ENCODE data around the gene VPS13D.

The VPS13D gene

DNA sequence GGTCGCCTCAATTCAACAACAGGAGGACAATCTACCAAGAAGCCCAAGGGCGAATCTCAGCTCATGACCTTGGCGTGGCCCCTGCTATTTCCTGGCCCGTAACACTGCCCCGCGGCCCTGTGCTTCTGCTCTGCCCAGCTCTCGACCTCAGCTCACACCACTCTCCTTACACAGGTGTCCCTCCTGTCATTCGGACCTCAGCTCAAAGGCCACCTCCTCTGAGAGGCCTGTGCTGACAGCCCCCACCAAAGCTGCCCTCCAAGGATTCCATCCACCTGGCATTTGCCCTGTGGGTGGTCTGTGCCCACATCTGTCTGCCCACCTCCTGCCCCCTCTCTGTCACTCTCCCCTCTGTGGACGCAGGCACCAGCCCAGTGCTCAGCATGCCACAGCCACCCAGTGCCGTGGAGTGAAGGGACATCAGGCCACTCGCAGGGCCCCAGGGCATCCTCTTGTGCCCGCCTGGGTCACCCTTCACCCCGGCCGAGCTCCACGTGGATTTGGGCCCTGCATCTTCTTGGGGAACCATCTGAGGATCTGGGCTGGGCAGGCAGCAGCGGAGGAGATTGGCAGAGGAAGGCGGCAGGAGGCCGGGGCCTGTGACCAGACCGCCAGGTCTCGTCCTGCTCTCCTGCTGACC, 317.9 kb downstream of the VPS13D start:
- DNase-seq = no peak

DNA sequence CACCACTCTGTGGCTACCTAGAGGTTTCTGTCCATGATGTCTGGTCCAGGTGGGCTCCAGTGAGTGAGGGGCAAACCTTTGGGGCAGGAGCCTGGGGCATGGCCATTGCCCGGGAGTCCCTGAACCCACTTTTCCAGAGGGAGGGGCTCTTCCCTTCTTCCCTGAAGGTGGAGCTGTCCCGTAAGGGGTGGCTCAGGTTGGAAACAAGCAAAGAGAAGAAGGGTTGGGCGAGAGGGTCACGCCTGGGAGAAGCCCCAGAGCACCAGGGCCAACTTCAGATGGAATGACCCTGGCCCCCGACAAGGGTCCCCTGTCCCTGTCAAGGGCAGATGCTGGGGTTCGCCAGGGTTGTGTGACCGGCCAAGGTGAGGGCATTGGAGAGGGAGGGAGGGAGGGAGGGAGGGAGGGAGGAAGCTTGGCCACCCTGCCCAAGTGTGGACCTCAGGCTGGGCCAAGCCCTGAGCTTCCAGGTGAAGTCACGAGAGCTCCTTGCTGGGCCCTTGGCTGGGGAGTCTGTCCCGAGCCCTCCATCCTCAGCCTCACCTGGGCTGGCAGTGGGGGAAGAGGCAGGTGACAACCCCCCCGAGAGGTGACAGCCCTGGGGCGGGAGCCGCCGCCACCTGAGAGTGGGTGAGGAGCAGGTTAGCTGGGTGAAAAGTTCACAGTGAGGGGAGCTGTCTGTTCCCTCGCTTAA, 318.6 kb downstream of the VPS13D start:
- DNase-seq = no peak

DNA sequence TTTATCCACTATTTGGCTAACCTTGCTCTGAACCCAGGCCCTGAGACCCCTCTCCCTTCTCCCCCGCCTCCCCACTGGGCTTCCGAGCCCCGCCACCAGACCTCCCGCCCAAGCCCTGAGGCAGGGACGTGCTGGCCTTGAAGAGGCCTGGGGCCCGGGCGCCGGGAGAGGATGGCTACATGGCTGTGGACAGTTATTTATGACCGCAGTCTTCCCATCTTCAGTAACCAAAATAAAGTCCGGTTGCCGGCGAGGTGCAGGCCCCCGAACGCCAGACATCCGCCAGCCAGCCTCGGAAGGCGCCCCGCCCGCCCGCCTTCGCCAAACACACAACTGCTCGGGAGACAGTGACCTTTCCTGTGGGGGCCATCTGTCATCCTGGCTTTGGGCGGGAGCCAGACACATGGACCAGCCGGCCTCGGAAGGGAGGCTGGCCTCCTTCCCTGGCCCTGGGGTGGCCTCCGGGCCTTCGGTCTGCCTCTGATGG, 319.2 kb downstream of the VPS13D start:
- no peak for DNase-seq

GRCh38 chr1:12549460-12550349, 319.9 kb downstream of the VPS13D start:
- DNase-seq = peak; percentile 18

- DNase-seq = no peak
Measured at GRCh38 chr1:12551584-12551983, 321.8 kb downstream of the VPS13D start.

- DNase-seq = no peak
Measured at GRCh38 chr1:12552111-12552888, 322.5 kb downstream of the VPS13D start.

GRCh38 chr1:12552951-12553921, 323.4 kb downstream of the VPS13D start:
- DNase-seq = no peak

- no peak for DNase-seq
Measured at GRCh38 chr1:12553963-12554362, 324.1 kb downstream of the VPS13D start.

DNA sequence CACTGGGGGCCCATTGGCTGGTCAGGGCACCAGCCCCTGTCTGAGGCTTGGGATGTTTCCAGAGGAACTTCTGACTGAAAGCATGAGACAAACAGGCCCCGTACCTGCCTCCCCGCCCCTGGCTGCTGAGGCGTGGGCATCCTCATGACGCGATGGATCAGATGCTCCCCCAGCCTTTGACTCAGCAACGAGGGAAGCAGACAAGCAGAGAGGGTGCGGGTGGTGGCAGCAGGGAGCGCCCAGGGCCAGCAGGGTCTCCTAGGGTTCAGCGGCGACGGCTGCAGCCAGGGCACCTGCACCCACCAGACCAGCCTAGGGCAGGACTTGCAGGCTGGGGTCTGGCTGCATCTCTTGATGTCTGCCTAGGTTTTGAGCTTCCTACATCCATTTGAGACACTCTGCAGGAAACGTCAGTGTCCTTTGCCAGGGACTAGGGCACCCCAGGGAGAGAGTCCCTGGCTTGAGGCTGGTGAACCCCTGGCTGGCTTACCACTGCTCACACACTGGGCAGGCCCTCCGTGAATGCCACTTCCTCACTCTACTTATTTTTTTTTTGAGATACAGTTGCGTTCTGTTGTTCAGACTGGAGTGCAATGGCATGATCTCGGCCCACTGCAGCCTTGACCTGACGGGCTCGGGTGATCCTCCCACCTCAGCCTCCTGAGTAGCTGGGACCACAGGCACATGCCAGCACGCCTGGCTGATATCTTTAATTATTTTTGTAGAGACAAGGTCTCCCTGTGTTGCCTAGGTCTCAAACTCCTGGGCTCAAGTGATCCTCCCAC, 324.9 kb downstream of the VPS13D start:
- no peak for DNase-seq

GRCh38 chr1:12555411-12556367, 325.9 kb downstream of the VPS13D start:
- DNase-seq = no peak

GRCh38 chr1:12556368-12556930, 326.6 kb downstream of the VPS13D start:
- no peak for DNase-seq

- no peak for DNase-seq
Measured at GRCh38 chr1:12556957-12557935, 327.4 kb downstream of the VPS13D start.

GRCh38 chr1:12561121-12561520, 331.3 kb downstream of the VPS13D start:
- DNase-seq = no peak
